ENCODE data around the gene TLL2.

Gene TLL2

GRCh38 chr10:96418582-96418981, 95.1 kb downstream of the TLL2 start:
- no peak for DNase-seq

- no peak for DNase-seq
Observed at GRCh38 chr10:96417441-96417840, 96.3 kb downstream of the TLL2 start.

GRCh38 chr10:96416643-96417042, 97.1 kb downstream of the TLL2 start:
- no peak for DNase-seq

GRCh38 chr10:96415891-96416554, 97.7 kb downstream of the TLL2 start:
- no peak for DNase-seq

- no peak for DNase-seq
Observed at GRCh38 chr10:96415150-96415890, 98.4 kb downstream of the TLL2 start.

DNA sequence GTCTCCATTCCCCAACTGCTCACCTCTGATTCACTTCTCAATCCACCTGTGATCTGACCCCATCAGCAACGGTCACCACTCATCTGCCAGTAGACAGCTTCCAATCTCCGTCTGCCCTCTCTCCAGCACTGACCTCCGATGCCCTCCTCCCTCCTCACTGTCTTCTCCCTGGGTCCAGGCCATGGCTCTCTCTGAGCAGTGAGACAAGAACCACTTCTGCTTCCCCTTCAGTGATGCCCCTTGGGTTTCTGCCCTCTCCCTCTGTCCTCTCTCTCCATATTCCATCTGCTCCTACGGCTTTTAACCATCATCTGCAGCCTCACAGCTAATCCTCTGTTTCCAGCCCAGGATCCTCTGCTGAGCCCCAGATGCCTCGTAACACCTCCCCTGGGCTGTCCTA, 99.4 kb downstream of the TLL2 start:
- no peak for DNase-seq

DNA sequence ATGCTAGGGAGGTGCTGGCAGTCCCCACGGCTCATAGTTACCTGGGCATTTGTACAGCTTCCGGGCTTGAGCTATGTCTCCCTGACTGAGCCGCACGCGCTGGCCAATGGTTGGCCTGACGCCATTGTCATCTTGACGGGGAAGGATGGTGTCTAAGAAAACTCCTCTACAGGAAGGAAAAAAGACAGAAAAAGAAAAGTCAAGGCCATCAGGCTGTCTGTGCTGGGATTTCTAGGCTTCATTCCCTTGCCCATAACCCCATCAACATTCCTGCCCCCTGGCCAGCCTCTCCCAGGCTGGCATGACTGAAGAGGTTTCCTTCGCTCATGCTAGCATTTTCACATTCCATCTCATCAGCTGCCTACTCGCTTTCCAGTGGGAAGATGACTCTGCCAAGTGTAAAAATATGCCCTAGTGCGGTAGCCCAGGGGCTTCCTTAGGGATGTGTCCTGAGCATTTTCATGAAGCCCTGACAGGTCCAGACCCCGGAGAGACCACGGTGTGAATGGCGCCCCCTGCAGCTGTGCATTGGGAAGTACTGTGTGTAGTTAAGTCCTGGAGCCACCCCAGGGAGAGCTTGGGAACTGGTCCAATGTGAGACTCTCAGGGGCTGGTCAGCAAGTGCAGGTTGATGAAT, 100.5 kb downstream of the TLL2 start:
- peak; percentile 15 for DNase-seq

DNA sequence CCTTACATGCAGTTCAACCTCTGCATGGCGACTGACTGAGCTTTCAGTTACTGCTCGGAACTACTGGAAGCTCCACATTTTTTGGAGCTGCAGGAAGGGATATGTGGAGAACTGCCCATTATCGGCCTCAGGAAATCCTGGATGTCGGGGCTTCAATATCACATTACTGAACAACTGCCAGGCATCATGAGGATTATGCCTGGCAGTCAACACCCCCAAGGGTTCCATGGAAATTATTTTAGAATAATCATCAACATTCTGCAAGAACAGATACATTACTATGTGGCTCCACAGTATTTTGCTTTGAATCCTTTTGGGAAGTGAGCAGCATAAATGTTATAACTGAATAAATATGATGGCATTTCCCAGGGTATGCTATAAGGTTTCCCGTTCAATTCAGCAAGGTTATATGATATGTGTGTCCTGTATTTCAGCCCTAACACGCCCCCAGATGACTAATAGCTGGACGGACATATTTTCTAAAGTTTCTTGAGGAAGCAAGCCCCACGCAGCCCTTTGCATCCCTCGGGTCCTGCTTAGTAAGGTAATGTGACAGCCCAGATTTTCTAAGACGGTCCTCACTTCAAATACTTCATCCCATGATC, 101.9 kb downstream of the TLL2 start:
- no peak for DNase-seq

DNA sequence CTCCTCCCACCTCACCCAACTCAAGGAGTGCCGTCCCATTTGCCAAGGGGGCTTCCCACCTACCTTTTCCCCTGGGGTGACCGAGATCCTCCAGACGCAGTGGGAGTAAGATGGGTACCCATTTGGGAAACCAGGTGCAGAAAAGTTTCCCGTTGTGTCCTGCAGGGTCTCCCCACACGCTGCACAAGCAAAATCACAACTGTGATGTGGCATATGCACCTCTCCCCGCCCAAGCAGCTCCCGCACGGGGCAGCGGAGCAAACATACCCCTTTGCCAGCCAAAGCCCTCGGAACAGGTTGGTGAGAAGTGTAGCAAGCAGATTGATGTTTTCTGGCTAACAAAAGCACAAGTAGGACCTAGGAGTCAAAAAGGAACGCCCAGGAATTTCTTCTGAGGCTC, 103.4 kb downstream of the TLL2 start:
- DNase-seq = no peak

GRCh38 chr10:96408201-96408600, 105.5 kb downstream of the TLL2 start:
- DNase-seq = no peak

- DNase-seq = no peak
Observed at GRCh38 chr10:96407560-96408069, 106.1 kb downstream of the TLL2 start.

DNA sequence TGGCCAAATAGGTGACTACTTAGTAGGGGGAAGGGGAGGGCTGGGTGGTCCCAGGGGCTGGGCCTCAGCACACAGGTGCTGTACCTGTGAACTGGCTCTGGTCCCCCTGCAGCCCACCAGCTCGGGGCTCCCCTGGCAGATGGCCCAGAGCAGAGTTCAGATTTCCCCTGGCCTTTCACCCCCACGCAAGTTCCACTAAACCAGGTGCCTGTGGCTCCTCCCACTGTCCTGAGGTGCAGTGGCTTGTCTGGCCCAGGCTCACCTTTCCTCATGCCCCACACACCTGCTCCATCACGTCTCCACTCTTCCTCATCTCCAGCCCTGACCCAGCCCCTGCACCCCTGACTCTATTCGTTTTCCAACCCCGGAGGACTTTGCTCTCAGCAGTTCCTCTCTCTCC, 107.6 kb downstream of the TLL2 start:
- no peak for DNase-seq

DNA sequence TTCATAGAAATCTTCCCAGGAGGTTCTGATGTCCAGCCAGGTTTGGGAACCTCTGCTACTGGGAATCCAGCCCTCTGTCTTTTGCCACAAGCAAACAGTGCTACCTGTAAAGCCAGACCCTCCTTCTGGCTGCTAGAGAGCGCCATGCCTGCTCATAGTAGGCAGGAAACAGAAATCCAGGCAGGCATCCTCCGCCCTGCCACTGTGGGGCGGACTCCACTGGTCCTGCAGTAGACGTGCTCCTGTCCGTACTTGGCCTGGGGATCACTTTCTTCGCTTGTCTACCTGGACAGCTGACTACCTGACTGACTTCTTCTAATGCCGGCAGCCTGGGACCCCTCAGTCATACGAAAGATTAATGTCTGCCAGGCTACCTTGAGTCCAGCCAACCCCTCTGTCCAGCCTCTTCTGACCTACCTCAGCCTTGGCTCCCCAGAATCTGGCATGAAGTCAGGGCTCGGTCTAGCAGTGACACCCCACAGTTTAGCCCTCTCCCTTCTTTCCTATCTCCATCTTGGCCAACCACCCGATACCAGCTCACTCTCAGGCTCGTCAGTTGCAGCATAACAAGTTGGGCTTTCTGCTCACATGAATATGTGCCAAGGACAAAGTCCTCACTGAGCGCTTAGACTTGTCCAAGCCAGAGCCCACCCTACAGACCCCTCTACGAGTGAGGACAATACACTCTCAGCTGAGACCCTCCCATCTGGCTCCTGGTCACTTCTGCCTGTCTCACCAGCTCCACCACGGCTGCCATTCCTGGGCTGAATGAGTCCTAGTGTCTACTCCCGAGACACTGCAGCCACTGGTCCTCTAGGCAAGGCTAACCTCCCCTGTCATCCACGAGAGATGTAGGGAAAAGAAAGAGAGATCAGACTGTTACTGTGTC, 111.1 kb downstream of the TLL2 start:
- DNase-seq = no peak

DNA sequence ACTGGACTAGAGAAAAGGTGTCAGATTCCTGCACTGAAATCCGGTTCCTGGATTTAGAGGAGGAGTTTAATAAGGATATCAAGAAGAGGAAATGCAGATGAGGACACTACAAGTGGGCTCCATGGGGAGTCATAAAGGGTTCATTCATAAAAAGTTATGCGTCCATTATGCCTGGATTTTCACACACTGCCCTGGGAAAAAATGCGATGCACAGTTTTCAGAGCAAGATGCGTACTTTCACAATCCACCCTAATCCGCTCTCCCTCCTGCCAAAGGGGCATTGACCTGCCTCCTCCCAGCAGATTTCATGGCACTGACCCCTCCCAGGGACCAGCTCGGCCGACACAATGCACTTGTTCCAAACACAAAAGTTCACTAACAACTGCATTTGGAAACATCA, 112.7 kb downstream of the TLL2 start:
- DNase-seq = no peak

DNA sequence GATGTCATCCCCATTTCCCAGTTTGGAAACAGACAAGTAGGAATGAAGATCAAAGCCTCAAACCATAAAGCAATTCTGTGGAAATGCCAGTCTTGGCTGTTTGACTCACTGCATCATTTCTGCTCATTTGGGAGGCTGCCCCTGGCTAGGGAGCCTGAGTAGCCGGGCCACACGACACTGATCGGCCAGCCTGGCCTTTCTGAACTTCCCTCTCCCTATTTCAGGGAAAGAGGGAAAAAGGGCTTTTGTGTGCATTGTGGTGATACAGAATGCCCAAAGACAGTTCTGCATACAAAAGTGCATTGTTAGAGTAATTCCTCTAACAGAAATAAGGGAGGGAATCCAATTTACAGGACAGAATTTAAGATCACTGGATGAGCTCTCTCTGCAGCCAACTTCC, 113.3 kb downstream of the TLL2 start:
- DNase-seq = no peak

DNA sequence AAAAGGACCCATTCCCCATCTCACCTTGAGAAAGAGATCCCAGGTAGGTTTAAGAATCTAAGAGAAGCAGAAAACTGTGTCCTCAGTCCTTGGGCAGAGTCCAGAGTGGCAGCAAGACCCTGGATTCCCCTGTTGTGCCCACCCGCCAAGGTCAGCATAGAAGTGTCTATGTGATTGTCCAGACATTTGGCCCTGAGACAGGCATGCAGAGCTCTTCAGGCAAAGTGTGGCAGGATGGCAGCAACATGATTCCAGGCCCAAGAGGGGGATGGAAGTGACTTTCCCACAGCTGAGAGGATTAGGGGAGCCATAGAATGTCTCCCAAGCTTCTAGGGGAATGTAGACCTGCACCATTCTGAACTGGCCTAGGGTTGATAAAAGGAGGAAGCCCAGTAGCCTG, 115.8 kb downstream of the TLL2 start:
- no peak for DNase-seq

DNA sequence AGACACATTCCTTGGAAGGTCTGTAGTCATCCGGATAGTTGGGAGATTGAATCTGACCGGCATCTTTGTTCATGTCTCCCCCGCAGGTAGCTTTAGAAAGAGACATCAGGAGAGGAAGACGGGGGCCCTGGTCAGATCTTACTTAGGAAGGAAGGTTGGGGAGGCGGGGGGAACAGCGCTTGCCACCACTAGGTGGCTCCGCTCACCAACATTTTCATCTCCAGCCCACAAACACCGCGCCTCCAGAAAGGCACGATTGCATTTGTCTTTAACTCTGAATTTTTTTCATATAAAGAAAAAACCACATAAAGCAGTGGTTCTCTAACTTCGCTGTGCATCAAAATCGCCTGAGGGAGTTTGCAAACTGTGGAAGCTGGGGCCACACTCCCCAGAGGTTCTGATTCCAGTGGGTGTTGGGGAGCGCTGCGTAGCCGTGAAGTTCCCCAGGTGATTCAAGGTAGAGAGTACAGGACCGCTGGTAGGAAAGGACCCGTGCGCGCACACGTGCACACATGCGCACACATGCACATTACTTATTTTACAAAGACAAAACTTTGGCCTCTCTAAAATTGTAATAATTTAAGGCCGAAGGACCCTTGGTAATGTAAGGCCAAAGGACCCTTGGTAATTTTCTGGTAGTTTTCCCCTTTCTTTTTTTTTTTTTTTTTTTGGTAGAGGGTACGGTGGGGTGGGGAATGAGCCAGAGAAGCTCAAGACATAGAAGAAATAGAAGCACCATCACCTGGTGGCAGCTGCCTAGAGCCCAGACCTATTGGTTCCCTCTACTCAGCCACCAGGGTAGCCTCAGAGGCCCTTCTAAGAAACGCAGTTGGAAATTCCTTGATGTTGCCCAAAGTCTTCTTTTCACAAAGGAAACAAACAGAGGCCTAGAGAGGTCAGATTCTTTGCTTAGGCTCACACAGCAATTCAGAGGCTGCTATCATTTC, 117.5 kb downstream of the TLL2 start:
- DNase-seq = peak; percentile 71

DNA sequence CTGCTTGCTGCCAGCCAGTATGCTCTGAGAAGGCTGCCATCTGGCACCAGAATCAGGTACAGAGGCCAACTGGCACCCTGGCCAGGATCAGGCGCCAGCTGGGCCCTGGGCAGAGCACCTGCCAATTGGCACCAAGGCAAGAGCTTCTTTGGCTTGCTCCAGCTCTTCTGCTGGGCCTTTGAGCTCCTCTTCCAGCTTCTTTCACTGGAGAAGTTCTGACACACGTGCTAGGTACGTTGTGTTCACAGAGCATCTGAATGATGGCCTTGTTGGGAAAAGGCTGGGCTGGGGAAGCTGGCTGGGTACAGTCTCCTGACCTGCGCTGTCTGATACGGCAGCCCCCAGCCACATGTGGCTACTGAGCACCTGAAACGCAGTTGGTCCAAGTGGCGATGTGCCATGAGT, 123.3 kb downstream of the TLL2 start:
- DNase-seq = no peak

DNA sequence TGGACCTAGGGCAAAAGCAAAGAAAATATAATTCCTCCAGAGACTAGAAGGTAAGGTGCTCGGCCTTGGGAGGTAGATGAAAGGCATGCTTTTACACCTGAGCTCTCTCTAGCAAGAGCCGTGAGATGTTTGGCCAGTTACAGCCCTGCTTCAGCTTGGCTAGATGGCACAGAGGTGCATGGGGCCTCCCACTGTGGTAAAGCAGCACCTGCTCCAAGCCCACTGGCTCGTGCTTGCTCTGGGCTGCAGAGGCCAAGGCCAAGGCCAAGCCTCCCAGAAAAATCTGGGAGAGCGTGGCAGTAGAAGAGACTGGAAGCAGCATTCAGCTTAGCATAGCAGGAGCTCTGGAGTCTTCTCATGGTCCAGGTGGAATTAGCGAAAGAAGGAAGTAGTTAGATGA, 123.9 kb downstream of the TLL2 start:
- DNase-seq = no peak

DNA sequence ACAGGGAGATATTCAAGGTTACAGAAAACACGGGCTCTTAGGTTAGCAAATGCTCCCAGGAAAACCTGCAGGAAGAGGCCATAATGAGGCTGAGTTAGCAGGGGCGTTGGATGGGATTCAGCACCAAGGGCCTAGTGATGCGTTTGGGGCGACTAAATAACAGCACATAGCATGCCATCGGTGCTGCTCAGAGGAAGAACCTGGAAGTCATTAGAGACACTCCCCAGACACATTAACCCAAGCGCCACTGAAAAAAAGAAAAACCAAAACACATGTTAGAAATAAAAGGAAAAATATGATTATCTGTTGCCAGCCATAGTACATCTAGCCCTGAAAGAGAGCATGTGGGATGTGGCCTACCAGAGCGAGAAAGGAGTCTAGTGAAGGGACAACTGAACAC, 126.1 kb downstream of the TLL2 start:
- DNase-seq = no peak

DNA sequence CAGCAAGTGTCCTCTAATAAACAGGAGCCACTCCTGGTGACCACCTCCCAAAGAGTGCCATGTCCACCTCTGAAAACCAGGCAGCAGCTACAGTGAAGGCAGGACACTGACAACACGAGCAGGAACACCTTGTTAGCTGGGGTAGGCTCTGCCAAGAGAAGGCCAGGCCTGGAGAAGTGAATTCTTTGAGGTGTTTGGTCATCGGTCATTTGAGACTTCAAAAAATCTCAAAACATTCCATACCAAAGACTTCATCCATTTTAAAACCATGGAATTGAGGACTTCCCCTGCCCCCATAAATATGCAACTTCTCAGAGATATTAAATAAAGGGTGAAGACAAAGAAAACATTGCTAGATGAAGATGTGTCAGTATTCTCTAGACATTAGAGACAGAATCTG, 126.6 kb downstream of the TLL2 start:
- no peak for DNase-seq

Data from activated CD4-positive, alpha-beta T cell treated with anti-CD3 and anti-CD28 coated beads for 48 hours (primary cell).